ENCODE measurements around the gene DYNC2LI1. TPM values are rescaled to one million over a fixed set of nuclear protein-coding genes. Genes with fewer than 3 reads are reported as not detected.

The DYNC2LI1 gene
- total RNA-seq, 4 donors from 2014 or later = 18.5 to 32.2 (median 26.1) TPM

DNA sequence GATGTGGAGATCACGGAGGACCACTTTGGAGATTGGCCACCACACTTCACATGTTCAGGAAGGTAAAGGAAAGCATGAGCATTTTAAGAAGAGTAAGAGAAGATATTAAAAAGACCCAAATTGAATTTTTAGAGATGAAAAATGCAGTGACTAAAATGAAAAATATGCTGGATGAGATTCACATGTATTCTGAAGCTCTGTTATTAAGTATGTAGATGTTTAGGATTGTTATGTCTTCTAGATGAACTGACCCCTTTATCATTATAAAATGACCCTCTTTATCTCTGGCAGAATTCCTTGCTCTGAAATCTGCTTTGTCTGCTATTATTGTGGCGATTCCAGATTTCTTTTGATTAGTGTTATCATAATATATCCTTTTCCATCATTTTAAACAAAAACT is 36.0 kb upstream of the DYNC2LI1 start:
- H3K27me3 ChIP-seq = no peaks in the 10 kb centered on the region
- WGBS, 2 donors (ENCODE audit: low coverage in 1 of 2) = 73 to 76% methylated on average over 1 of the region's 2 CpGs
- ATAC-seq = no peak
- H3K36me3 ChIP-seq = peaks cover 0 to 26% of the 10 kb centered on the region in 2 donors
- H3K27ac ChIP-seq = peak overlapping the region in 3 of 4 donors; percentile 22 to 66 (median 58)
- no peaks in the 10 kb centered on the region for H3K9me3 ChIP-seq
- TF ChIP-seq, protein P1, sequence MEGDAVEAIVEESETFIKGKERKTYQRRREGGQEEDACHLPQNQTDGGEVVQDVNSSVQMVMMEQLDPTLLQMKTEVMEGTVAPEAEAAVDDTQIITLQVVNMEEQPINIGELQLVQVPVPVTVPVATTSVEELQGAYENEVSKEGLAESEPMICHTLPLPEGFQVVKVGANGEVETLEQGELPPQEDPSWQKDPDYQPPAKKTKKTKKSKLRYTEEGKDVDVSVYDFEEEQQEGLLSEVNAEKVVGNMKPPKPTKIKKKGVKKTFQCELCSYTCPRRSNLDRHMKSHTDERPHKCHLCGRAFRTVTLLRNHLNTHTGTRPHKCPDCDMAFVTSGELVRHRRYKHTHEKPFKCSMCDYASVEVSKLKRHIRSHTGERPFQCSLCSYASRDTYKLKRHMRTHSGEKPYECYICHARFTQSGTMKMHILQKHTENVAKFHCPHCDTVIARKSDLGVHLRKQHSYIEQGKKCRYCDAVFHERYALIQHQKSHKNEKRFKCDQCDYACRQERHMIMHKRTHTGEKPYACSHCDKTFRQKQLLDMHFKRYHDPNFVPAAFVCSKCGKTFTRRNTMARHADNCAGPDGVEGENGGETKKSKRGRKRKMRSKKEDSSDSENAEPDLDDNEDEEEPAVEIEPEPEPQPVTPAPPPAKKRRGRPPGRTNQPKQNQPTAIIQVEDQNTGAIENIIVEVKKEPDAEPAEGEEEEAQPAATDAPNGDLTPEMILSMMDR (IDR thresholded peaks at IDR 0.05) = no peak
- TF ChIP-seq POLR2AphosphoS5 (IDR thresholded peaks at IDR 0.05) = no peak
- no peak for TF ChIP-seq POLR2A (IDR thresholded peaks at IDR 0.05)
- TF ChIP-seq EP300 (IDR thresholded peaks at IDR 0.05) = no peak
- peaks cover 0 to 10% (median 0%) of the 10 kb centered on the region in 3 donors for H3K4me1 ChIP-seq
- H3K4me3 ChIP-seq = no peak overlapping the region

- H3K27ac ChIP-seq = no peak overlapping the region
- no peak for ATAC-seq
- H3K4me1 ChIP-seq = peaks cover 0 to 10% (median 0%) of the 10 kb centered on the region in 3 donors
- H3K36me3 ChIP-seq = peaks cover 0 to 26% of the 10 kb centered on the region in 2 donors
- no peaks in the 10 kb centered on the region for H3K27me3 ChIP-seq
- no peaks in the 10 kb centered on the region for H3K9me3 ChIP-seq
- TF ChIP-seq EP300 (IDR thresholded peaks at IDR 0.05) (no peak), POLR2AphosphoS5 (IDR thresholded peaks at IDR 0.05) (no peak), POLR2A (IDR thresholded peaks at IDR 0.05) (no peak)
- TF ChIP-seq, protein P1 (IDR thresholded peaks at IDR 0.05) = no peak
- H3K4me3 ChIP-seq = no peak overlapping the region
- 87 to 88% methylated on average over 2 of the region's 2 CpGs for WGBS, 2 donors (ENCODE audit: low coverage in 1 of 2)
These were observed 35.6 kb upstream of the DYNC2LI1 start for GRCh38 chr2:43738257-43738656.

- WGBS, 2 donors (ENCODE audit: low coverage in 1 of 2) = 76 to 85% methylated on average over 3 to 5 of the region's 5 CpGs
- no peak overlapping the region for H3K4me3 ChIP-seq
- peaks cover 0 to 36% of the 10 kb centered on the region in 2 donors for H3K36me3 ChIP-seq
- no peaks in the 10 kb centered on the region for H3K9me3 ChIP-seq
- H3K4me1 ChIP-seq = peaks cover 4 to 22% (median 8%) of the 10 kb centered on the region in 3 donors
- no peak for TF ChIP-seq EP300 (IDR thresholded peaks at IDR 0.05)
- TF ChIP-seq, protein P1 (IDR thresholded peaks at IDR 0.05) = no peak
- no peak for TF ChIP-seq POLR2A (IDR thresholded peaks at IDR 0.05)
- TF ChIP-seq POLR2AphosphoS5 (IDR thresholded peaks at IDR 0.05) = no peak
- peak overlapping the region in 3 of 4 donors; percentile 10 to 76 (median 70) for H3K27ac ChIP-seq
- ATAC-seq = no peak
- no peaks in the 10 kb centered on the region for H3K27me3 ChIP-seq
These were observed 30.1 kb upstream of the DYNC2LI1 start for GRCh38 chr2:43743706-43744105.

- H3K36me3 ChIP-seq = peaks cover 0 to 22% of the 10 kb centered on the region in 2 donors
- peak overlapping the region; percentile 37 to 76 (median 64) for H3K27ac ChIP-seq
- H3K4me1 ChIP-seq = peaks cover 4 to 32% (median 8%) of the 10 kb centered on the region in 3 donors
- no peak for ATAC-seq
- WGBS, 2 donors (ENCODE audit: low coverage in 1 of 2) = 21 to 24% methylated on average over 3 of the region's 3 CpGs
- no peaks in the 10 kb centered on the region for H3K9me3 ChIP-seq
- TF ChIP-seq POLR2A (IDR thresholded peaks at IDR 0.05) (no peak), EP300 (IDR thresholded peaks at IDR 0.05) (no peak), POLR2AphosphoS5 (IDR thresholded peaks at IDR 0.05) (no peak)
- TF ChIP-seq, protein P1 (IDR thresholded peaks at IDR 0.05) = no peak
- H3K4me3 ChIP-seq = no peak overlapping the region
- no peaks in the 10 kb centered on the region for H3K27me3 ChIP-seq
These were observed 28.4 kb upstream of the DYNC2LI1 start for GRCh38 chr2:43745457-43745856.

- ATAC-seq = no peak
- H3K27ac ChIP-seq = peak overlapping the region in 1 of 4 donors; percentile 35
- no peak for TF ChIP-seq EP300 (IDR thresholded peaks at IDR 0.05)
- TF ChIP-seq, protein P1 (IDR thresholded peaks at IDR 0.05) = no peak
- H3K27me3 ChIP-seq = no peaks in the 10 kb centered on the region
- H3K4me1 ChIP-seq = peaks cover 4 to 32% (median 8%) of the 10 kb centered on the region in 3 donors
- H3K9me3 ChIP-seq = no peaks in the 10 kb centered on the region
- 60 to 62% methylated on average over 3 to 4 of the region's 5 CpGs for WGBS, 2 donors (ENCODE audit: low coverage in 1 of 2)
- H3K36me3 ChIP-seq = peaks cover 0 to 10% of the 10 kb centered on the region in 2 donors
- H3K4me3 ChIP-seq = no peak overlapping the region
These were observed 25.5 kb upstream of the DYNC2LI1 start for GRCh38 chr2:43748333-43748732.
